RWPE2 (cell line): ENCODE results near the gene TRANK1.

ENCODE experiments used
- ATAC-seq: fragments of 200-7000 bp; cut with Tn5 transposase; 3 replicates; pipeline ENCODE4 v1.9.1; 2021; ENCODE audit warnings: low read depth
- DNase-seq: peaks from one replicate; pipeline ENCODE4 v3.0.0-alpha.2; 2020; ENCODE audit warnings: low spot score
- H3K27ac ChIP-seq: fragments of 450-650 bp; 2 replicates; pipeline ENCODE4 v1.5.1; 2017; ENCODE audit warnings: mild to moderate bottlenecking; ENCODE audit not compliant: poor library complexity, severe bottlenecking
- H3K27me3 ChIP-seq: fragments of 250-450 bp; sonication (Bioruptor Pico); 2 replicates; pipeline ENCODE4 v1.5.1; 2021; ENCODE audit warnings: mild to moderate bottlenecking, moderate library complexity; ENCODE audit not compliant: insufficient read depth, poor library complexity, severe bottlenecking
- H3K36me3 ChIP-seq: fragments of 250-450 bp; sonication (Bioruptor Pico); 2 replicates; pipeline ENCODE4 v1.5.1; 2020; ENCODE audit warnings: low read depth, mild to moderate bottlenecking, moderate library complexity
- H3K4me1 ChIP-seq: fragments of 250-450 bp; sonication (Bioruptor Pico); 2 replicates; pipeline ENCODE4 v1.5.1; 2021; ENCODE audit warnings: mild to moderate bottlenecking, moderate library complexity; ENCODE audit not compliant: insufficient read depth, poor library complexity, severe bottlenecking
- H3K4me3 ChIP-seq: fragments of 250-450 bp; sonication (Bioruptor Pico); 2 replicates; pipeline ENCODE4 v1.5.1; 2021; ENCODE audit warnings: mild to moderate bottlenecking, moderate library complexity; ENCODE audit not compliant: severe bottlenecking
- H3K9me3 ChIP-seq: fragments of 250-450 bp; sonication (Bioruptor Pico); 2 replicates; pipeline ENCODE4 v1.5.1; 2021; ENCODE audit warnings: mild to moderate bottlenecking, moderate library complexity; ENCODE audit not compliant: severe bottlenecking
- TF ChIP-seq, protein P1 (sequence below): fragments of 450-650 bp; IDR thresholded peaks from one replicate; pipeline ENCODE4 v1.5.1; 2017; ENCODE audit warnings: mild to moderate bottlenecking, moderate library complexity; ENCODE audit not compliant: poor library complexity, severe bottlenecking

The TRANK1 gene

DNA sequence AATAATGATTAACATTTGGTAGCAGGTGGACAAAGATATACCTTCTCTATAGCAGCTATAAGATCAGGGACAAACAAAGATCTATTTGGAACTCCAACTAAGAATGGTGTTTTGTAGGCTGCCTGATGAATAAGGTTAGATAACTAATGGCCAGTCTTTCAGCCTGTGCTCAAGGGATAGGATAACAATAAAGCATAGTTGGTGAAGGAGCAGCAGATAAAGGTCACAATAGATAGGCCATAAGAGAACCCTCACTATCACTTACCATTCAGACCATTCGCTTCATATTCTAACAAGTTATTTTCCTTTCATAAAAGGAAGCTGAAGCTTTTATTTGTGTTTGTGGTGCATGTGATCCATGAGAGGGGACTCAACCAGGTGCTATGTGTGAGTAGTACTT is 28.3 kb upstream of the TRANK1 start:
- peaks cover 10% of the 10 kb centered on the region for H3K4me1 ChIP-seq
- TF ChIP-seq, protein P1, sequence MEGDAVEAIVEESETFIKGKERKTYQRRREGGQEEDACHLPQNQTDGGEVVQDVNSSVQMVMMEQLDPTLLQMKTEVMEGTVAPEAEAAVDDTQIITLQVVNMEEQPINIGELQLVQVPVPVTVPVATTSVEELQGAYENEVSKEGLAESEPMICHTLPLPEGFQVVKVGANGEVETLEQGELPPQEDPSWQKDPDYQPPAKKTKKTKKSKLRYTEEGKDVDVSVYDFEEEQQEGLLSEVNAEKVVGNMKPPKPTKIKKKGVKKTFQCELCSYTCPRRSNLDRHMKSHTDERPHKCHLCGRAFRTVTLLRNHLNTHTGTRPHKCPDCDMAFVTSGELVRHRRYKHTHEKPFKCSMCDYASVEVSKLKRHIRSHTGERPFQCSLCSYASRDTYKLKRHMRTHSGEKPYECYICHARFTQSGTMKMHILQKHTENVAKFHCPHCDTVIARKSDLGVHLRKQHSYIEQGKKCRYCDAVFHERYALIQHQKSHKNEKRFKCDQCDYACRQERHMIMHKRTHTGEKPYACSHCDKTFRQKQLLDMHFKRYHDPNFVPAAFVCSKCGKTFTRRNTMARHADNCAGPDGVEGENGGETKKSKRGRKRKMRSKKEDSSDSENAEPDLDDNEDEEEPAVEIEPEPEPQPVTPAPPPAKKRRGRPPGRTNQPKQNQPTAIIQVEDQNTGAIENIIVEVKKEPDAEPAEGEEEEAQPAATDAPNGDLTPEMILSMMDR = no peak
- no peak overlapping the region for H3K27ac ChIP-seq
- DNase-seq = no peak
- no peak for ATAC-seq
- H3K9me3 ChIP-seq = no peaks in the 10 kb centered on the region
- no peaks in the 10 kb centered on the region for H3K36me3 ChIP-seq
- no peaks in the 10 kb centered on the region for H3K27me3 ChIP-seq
- H3K4me3 ChIP-seq = no peak overlapping the region

DNA sequence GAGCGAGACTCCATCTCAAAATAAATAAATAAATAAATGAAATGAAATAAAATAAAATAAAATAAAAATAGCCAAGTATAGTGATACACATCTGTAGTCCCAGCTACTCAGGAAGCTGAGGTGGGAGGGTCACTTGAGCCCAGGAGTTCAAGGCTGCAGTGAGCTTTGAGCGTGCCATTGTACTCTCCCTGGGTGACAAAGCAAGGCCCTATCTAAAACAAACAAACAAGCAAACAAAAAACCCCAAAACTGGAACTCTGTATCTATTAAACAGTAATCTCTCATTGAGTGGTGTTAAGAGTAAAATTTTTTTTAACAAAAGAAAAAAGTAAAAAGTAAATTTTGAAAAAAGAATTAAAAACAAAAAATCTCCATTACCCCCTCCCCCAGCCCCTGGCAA is 27.3 kb upstream of the TRANK1 start:
- no peak for ATAC-seq
- Histone ChIP-seq H3K36me3 (no peaks in the 10 kb centered on the region), H3K27me3 (no peaks in the 10 kb centered on the region), H3K4me1 (peaks cover 10% of the 10 kb centered on the region), H3K4me3 (no peak overlapping the region), H3K9me3 (no peaks in the 10 kb centered on the region), H3K27ac (no peak overlapping the region)
- no peak for DNase-seq
- TF ChIP-seq, protein P1 = no peak

DNA sequence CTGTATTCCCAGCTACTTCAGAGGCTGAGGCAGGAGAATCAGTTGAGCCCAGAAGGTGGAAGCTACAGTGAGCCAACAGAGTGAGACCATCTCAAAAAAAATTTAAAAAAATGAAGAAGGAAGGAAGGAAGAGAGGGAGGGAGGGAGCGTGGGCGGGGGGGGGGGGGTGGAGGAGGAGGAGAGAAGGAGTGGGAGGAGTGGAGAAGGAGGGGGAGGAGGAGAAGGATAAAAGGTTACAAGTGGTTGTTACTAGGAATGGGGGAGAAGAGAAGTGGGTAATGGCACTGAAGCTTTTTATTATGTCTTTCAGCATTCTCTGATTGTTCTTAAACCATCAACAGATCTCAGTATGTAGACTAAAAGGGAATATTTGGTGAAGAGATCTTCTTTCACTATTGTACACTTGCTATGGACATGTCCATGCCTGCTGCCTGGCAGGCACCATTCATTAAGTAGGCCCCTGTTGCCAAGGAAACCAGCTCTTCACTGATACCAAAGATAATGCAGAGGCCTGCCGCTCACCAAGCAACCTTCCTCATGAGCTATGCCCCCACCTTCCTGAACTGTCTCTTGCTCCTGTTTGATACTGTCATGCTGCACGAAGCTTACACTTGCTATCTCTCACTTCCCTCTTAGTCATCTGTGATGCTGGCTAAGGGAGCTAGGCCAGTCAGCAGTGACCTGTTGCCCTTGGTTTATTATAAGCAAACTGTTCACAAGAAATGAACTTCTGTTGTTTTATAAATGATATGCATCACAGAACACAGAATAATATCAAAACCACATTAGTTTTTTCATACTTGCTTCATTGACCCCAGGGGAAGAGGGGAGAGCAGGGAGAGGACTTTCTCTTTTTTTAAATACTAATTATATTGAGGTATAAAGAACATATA is 24.9 kb upstream of the TRANK1 start:
- Histone ChIP-seq H3K4me3 (no peak overlapping the region), H3K36me3 (no peaks in the 10 kb centered on the region), H3K9me3 (no peaks in the 10 kb centered on the region), H3K4me1 (peaks cover 10% of the 10 kb centered on the region), H3K27me3 (no peaks in the 10 kb centered on the region), H3K27ac (peak overlapping the region; percentile 27)
- ATAC-seq = peak; percentile 96
- DNase-seq = peak; percentile 83
- TF ChIP-seq, protein P1 = no peak

DNA sequence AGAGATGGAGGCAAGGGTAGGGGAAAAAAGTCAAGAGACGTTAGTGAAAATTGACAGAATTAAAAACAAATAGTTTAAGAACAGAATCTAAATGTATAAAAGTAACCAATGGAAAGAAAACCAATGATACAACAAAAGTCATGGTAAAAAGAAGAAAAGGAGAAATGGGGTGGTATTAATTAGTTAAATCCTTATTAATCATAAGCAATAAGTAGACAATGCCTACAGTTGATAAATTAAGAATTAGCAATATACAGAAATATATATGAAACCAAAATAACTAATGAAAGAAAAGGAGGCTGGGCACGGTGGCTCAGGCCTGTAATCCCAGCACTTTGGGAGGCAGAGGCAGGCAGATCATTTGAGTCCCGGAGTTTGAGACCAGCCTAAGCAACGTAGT is 24.2 kb upstream of the TRANK1 start:
- no peak for DNase-seq
- peaks cover 10% of the 10 kb centered on the region for H3K4me1 ChIP-seq
- no peak overlapping the region for H3K4me3 ChIP-seq
- no peaks in the 10 kb centered on the region for H3K36me3 ChIP-seq
- H3K9me3 ChIP-seq = no peaks in the 10 kb centered on the region
- H3K27me3 ChIP-seq = no peaks in the 10 kb centered on the region
- TF ChIP-seq, protein P1 = no peak
- peak overlapping the region; percentile 27 for H3K27ac ChIP-seq
- ATAC-seq = no peak

DNA sequence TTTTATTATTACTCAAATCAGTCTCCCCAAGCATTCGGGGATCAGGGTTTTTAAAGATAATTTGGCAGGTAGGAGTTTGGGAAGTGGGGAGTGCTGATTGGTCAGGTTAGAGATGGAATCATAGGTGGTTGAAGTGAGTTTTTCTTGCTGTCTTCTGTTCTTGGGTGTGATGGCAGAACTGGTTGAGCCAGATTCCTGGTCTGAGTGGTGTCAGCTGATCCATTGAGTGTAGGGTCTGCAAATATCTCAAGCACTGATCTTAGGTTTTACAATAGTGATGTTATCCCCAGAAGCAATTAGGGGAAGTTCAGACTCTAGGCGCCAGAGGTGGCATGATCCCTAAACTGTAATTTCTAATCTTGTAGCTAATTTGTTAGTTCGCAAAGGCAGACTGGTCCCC is 20.6 kb upstream of the TRANK1 start:
- DNase-seq (no peak), ATAC-seq (no peak)
- H3K27ac ChIP-seq = no peak overlapping the region
- H3K9me3 ChIP-seq = no peaks in the 10 kb centered on the region
- peaks cover 10% of the 10 kb centered on the region for H3K4me1 ChIP-seq
- no peaks in the 10 kb centered on the region for H3K27me3 ChIP-seq
- no peaks in the 10 kb centered on the region for H3K36me3 ChIP-seq
- no peak overlapping the region for H3K4me3 ChIP-seq
- TF ChIP-seq, protein P1 = no peak
